Measurements from ENCODE around the gene CFDP1. TPM values are rescaled to one million over a fixed set of nuclear protein-coding genes. Genes with fewer than 3 reads are reported as not detected.

CFDP1 gene
- total and polyA plus RNA-seq, 2 donors (not counting 3 experiments of a cell fraction or from before 2014, with no cell fraction given): 17.8 to 53.8 TPM

GRCh38 chr16:75413951-75414350 lies 19.4 kb downstream of the CFDP1 start:
- DNase-seq (ENCODE audit: low read depth, low spot score) (no peak), FAIRE-seq (no peak)
- CTCF ChIA-PET: no interaction called here
- no peak for TF ChIP-seq MAX (IDR thresholded peaks at IDR 0.05; ENCODE audit: insufficient read depth, insufficient read length)
- no peak for TF ChIP-seq GATA2 (IDR thresholded peaks at IDR 0.05; ENCODE audit: insufficient read depth, insufficient read length, low read depth, low read length)
- no peak for TF ChIP-seq POLR2AphosphoS5 (IDR thresholded peaks at IDR 0.05; ENCODE audit: insufficient read depth, low read depth, low read length)
- TF ChIP-seq EZH2 (IDR thresholded peaks at IDR 0.05; ENCODE audit: borderline replicate concordance, low read depth, low read length, severe bottlenecking): no peak
- TF ChIP-seq CTCF (IDR thresholded peaks at IDR 0.05; ENCODE audit: extremely low read depth in 1 of 2, insufficient read depth in 1 of 2, low read depth in 1 of 2, low read length in 2 of 2): no peak
- TF ChIP-seq FOS (IDR thresholded peaks at IDR 0.05; ENCODE audit: borderline replicate concordance, insufficient read depth, low read length): no peak
- no peak for TF ChIP-seq MYC (IDR thresholded peaks at IDR 0.05; ENCODE audit: low read depth, low read length)
- no peak for TF ChIP-seq JUN (IDR thresholded peaks at IDR 0.05; ENCODE audit: borderline replicate concordance, insufficient read depth, insufficient read length, low read depth)
- TF ChIP-seq POLR2A (IDR thresholded peaks at IDR 0.05; ENCODE audit: low read depth, low read length): no peak
- H3K9me3 ChIP-seq (replicated peaks; ENCODE audit: control insufficient read depth, insufficient read depth, low read length): no peaks in the 10 kb centered on the region
- H3K9ac ChIP-seq (replicated peaks; ENCODE audit: extremely low read depth, insufficient read depth, low read length): no peak overlapping the region
- H3K4me3 ChIP-seq (replicated peaks in 1 of 3; ENCODE audit: insufficient read depth in 1 of 3, low read depth in 1 of 3, low read length in 3 of 3): no peak overlapping the region
- H3K79me2 ChIP-seq (ENCODE audit: control insufficient read depth, insufficient read depth, low read length): peaks cover 23% of the 10 kb centered on the region
- H4K20me1 ChIP-seq (replicated peaks; ENCODE audit: control insufficient read depth, extremely low read depth, insufficient read depth, low read length): no peaks in the 10 kb centered on the region
- no peak overlapping the region for H3K4me2 ChIP-seq (ENCODE audit: insufficient read depth, low read length)
- H3K27me3 ChIP-seq (ENCODE audit: control insufficient read depth in 2 of 2, insufficient read depth in 2 of 2, low read length in 2 of 2): no peaks in the 10 kb centered on the region
- peaks cover 7% of the 10 kb centered on the region for H3K4me1 ChIP-seq (ENCODE audit: control insufficient read depth, extremely low read depth, insufficient read depth, low read length)
- H3K36me3 ChIP-seq (ENCODE audit: control insufficient read depth in 2 of 2, extremely low read depth in 1 of 2, insufficient read depth in 2 of 2, low read length in 2 of 2): peaks cover 0 to 4% of the 10 kb centered on the region in 2 experiments
- H2AFZ ChIP-seq (ENCODE audit: low read depth, low read length): no peak overlapping the region
- POLR2A ChIA-PET: no interaction called here
- dilution Hi-C loops (cut with MboI; ENCODE audit: extremely low pct_ligation_motif_present, low sequenced_read_pairs) (no loop called here), intact Hi-C loops (cut with micrococcal nuclease) (loop anchor here (2.0 kb wide), 1 partner anchor 51 kb away; the partner anchor contains the start of gene TMEM170A)
- no peak overlapping the region for H3K27ac ChIP-seq (ENCODE audit: insufficient read depth, low read depth, low read length)
- BruUV-seq (replicated peaks): no TSS peak
- no peaks in the 10 kb centered on the region for H3K9me1 ChIP-seq (replicated peaks; ENCODE audit: control insufficient read depth, extremely low read depth, insufficient read depth, low read length)
